RWPE1 (cell line): ENCODE measurements around the gene RAPGEF2.

Experiments
- CTCF ChIA-PET: fragments of 350-600 bp; sonication (Branson Sonifier 250); formaldehyde crosslinking; extraction: SDS; loops from one replicate; lab custom pipeline; 2021; lab: Yijun Ruan, JAX
- POLR2A ChIA-PET: fragments of 400-600 bp; formaldehyde crosslinking; extraction: SDS; loops from one replicate; lab custom pipeline; 2020; ENCODE audit warnings: antibody characterized with exemption; ENCODE audit not compliant: low non-redundant PET; lab: Yijun Ruan, JAX
- DNase-seq: peaks from one replicate; pipeline ENCODE4 v3.0.0; 2012; ENCODE audit warnings: low spot score
- H3K27ac ChIP-seq: fragments of 450-650 bp; 2 replicates; pipeline ENCODE4 v1.5.1; 2017
- TF ChIP-seq, protein P1 (sequence below): fragments of 450-650 bp; conservative IDR thresholded peaks from 2 replicates; pipeline ENCODE4 v1.5.1; 2017; ENCODE audit warnings: low read depth, mild to moderate bottlenecking

The RAPGEF2 gene

DNA sequence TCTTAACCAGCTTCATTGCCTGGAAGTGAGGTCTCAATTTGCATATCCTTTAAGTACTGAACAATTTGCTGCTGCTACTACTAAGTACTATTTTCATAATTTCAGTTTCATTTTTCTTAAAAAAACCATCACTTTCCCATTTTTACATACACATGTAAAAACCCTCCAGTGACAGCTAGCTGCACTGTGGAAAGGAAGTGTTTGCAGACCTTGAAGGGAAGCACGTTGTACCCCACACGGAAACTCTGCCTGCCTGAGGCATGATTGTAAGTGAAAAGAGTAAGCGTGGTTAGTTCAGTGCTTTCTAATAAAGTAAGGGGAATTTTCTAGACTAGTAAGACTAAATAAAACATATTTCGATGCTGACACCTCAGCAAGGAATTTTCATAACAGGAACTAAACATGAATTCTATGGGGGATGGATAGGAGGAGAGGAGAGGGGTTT lies 103.6 kb downstream of the RAPGEF2 start:
- ChIA-PET POLR2A (no interaction called here), CTCF (no interaction called here)

DNA sequence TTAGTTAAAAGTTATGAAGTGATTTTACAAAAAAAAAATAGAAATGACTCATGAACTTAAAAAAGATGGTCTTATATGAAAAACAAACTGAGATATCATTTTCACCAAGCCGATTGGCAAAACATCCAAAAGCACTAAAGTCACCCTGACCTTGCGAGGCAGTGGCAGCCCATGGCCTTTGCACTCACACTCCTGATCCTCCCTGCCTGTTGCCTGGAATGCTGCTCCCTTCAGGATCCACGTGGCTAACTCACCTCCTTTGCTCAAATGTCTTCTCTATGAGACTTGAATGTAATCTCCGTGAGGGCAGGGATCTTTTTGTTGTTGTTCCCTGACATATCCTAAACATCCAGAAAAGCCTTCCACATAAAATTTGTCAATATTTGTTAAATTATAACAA lies 106.4 kb downstream of the RAPGEF2 start:
- H3K27ac ChIP-seq: no peak overlapping the region
- CTCF ChIA-PET: no interaction called here
- POLR2A ChIA-PET: no interaction called here
- DNase-seq: no peak
- TF ChIP-seq, protein P1, sequence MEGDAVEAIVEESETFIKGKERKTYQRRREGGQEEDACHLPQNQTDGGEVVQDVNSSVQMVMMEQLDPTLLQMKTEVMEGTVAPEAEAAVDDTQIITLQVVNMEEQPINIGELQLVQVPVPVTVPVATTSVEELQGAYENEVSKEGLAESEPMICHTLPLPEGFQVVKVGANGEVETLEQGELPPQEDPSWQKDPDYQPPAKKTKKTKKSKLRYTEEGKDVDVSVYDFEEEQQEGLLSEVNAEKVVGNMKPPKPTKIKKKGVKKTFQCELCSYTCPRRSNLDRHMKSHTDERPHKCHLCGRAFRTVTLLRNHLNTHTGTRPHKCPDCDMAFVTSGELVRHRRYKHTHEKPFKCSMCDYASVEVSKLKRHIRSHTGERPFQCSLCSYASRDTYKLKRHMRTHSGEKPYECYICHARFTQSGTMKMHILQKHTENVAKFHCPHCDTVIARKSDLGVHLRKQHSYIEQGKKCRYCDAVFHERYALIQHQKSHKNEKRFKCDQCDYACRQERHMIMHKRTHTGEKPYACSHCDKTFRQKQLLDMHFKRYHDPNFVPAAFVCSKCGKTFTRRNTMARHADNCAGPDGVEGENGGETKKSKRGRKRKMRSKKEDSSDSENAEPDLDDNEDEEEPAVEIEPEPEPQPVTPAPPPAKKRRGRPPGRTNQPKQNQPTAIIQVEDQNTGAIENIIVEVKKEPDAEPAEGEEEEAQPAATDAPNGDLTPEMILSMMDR: no peak

More for the DNA sequence above, 103.6 kb downstream of the RAPGEF2 start:
- no peak overlapping the region for H3K27ac ChIP-seq
- TF ChIP-seq, protein P1: no peak
- no peak for DNase-seq

DNA sequence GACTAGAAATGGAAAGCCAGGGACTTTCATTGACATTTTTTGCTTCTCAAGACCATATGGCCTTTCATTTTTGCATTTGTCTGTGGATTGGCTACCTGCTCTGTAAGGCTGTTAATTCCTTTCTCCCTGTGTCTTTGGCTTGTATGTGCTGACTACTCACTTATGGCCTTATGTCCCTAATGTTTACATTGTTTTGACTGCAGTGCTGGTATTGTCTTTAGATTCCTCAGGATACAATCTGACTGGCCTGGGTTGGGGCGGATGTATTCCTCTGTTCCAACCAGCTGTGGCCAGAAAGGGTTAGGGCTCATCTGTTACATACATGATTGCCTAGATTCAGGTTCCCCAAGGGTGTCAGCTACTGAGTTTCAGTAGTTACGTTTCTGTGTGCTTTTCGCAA lies 108.1 kb downstream of the RAPGEF2 start:
- no peak for DNase-seq
- CTCF ChIA-PET: interaction anchor here (0.6 kb wide), 1 partner anchor 105 kb away, joined by 3 read pairs; no protein-coding TSS in a partner anchor
- TF ChIP-seq, protein P1: no peak
- POLR2A ChIA-PET: no interaction called here
- no peak overlapping the region for H3K27ac ChIP-seq

DNA sequence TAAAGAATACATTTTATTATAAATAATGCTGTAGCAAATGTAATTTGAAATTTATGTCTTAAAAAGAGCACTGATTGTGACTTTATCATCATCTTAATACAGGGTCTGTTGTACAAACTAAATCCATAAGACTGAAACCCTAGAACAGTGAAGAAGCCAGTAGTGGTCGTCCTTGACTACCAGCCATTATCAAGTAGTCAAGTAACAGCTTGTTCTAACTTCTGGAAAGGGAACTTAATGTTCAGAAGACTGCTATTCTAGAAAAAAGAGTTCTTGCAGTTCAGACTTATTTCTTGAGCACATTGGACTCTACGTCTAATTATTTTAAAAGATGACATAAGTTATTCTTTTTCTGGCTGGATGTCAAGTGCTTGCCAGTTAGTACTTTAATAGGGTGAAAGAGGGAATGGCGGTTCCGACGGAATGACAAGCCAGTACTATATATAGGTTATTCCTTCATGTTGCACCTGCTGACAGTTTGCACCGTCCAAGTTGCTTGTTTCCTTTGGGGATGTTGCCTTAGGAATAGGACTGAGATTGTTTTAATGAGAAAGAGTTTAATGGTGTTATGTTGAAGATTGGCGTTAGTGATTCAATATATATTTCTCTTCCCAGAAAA lies 109.9 kb downstream of the RAPGEF2 start:
- CTCF ChIA-PET: no interaction called here
- TF ChIP-seq, protein P1: no peak
- no peak overlapping the region for H3K27ac ChIP-seq
- no peak for DNase-seq
- POLR2A ChIA-PET: no interaction called here

DNA sequence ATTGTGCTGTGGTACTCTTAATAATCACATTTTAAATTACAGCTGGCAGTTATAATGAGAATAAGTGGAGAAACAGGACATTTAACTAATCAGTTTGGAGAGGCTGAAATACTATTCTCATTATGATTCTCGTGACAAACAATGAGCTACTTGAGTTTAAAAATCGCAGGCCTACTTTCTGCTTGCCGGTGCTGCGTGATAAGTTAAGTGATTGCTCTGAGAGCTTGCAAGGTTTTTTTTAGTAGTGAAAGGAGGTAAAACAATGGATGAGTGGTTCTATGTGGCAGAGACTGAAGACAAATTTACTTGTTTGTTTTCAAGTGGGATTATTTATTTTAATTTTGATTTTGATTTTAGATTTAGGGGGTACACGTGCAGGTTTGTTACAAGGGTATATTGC lies 114.0 kb downstream of the RAPGEF2 start:
- TF ChIP-seq, protein P1: no peak
- CTCF ChIA-PET: interaction anchor here (0.5 kb wide), 1 partner anchor 8 kb away, joined by 4 read pairs; no protein-coding TSS in a partner anchor
- no peak for DNase-seq

DNA sequence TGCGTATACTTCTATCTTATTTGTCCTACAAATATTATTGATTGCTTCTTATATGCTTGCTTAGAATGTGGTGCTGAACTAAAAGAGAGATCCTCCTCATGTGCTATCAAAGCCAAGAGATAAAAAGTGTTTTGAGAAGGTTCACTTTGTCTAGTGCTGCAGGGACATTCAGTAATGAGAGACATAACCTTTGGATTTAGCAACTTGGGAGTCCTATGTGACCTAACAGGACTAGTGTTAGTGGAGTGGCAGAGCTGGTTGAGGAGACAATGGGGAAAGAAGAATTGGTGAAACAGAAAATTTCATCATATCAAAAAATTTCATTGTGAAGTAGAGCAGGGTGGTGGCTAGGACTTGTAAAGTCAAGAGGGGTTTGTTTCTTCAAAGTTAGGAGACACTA lies 117.0 kb downstream of the RAPGEF2 start:
- TF ChIP-seq, protein P1: no peak
- no peak overlapping the region for H3K27ac ChIP-seq
- POLR2A ChIA-PET: no interaction called here
- CTCF ChIA-PET: interaction anchor here (0.7 to 0.8 kb wide), 2 partner anchors 16 to 17 kb away, joined by 3 read pairs; no protein-coding TSS in a partner anchor
- DNase-seq: no peak

More for the DNA sequence above, 114.0 kb downstream of the RAPGEF2 start:
- H3K27ac ChIP-seq: no peak overlapping the region
- POLR2A ChIA-PET: no interaction called here
